ENCODE measurements around the gene NFIB.

Gene NFIB

DNA sequence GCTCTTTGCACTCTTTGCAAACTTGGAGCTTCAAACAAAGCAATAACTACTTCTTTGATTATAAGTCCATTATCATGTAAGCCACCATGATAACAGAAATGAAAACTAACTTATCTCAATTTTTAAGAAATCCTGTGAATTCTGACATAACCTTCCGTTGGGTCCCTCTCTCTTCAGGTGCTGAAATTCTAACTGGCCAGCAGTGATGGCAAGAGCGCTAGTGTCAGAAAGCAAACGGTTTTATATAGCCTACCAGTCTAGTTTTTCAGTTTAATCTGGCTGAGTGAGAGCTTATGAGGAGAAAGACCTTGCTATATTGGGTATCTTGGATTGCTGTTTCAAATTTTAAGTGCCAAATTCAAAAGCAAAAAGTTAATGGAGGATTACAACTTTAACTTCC lies 13.4 kb downstream of the NFIB start:
- Histone ChIP-seq H3K27me3 (ENCODE audit: insufficient read depth, low read length) (no peaks in the 10 kb centered on the region), H3K27ac (ENCODE audit: low read length) (no peak overlapping the region), H3K9me3 (ENCODE audit: insufficient read depth, low read depth, low read length) (no peaks in the 10 kb centered on the region), H3K4me1 (ENCODE audit: insufficient read depth, low read length) (no peaks in the 10 kb centered on the region), H3K36me3 (ENCODE audit: insufficient read depth, low read depth, low read length) (peaks cover 10% of the 10 kb centered on the region; the same call in 1 of the 2 replicates), H3K9ac (ENCODE audit: low read depth, low read length) (no peak overlapping the region), H3K4me3 (ENCODE audit: low read length) (no peak overlapping the region)

DNA sequence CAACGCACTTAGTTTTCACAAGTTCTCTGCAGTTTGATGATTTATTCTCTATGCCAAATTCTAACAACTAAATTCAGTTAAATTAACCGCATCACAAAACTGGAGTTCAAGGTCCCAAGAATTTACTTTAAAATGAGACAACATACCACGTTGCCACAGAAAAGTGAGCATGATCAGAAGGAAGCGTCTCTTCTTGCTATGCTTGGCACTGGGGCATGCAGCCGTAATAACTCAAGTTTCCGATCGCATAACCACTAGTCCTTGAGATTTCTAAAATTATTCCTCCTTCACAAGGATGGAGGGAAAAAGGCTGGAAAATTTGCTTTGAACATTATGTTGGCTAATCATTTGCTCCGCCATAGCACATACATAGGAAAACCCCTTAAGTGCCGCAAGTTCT lies 13.9 kb downstream of the NFIB start:
- H3K9ac ChIP-seq (ENCODE audit: low read depth, low read length) = no peak overlapping the region
- H3K27ac ChIP-seq (ENCODE audit: low read length) = no peak overlapping the region
- 0 out of 2 replicates have a peak, but pooled peaks cover 5% of the 10 kb centered on the region for H3K36me3 ChIP-seq (ENCODE audit: insufficient read depth, low read depth, low read length)
- no peaks in the 10 kb centered on the region for H3K9me3 ChIP-seq (ENCODE audit: insufficient read depth, low read depth, low read length)
- H3K4me3 ChIP-seq (ENCODE audit: low read length) = no peak overlapping the region
- no peaks in the 10 kb centered on the region for H3K27me3 ChIP-seq (ENCODE audit: insufficient read depth, low read length)
- no peaks in the 10 kb centered on the region for H3K4me1 ChIP-seq (ENCODE audit: insufficient read depth, low read length)

DNA sequence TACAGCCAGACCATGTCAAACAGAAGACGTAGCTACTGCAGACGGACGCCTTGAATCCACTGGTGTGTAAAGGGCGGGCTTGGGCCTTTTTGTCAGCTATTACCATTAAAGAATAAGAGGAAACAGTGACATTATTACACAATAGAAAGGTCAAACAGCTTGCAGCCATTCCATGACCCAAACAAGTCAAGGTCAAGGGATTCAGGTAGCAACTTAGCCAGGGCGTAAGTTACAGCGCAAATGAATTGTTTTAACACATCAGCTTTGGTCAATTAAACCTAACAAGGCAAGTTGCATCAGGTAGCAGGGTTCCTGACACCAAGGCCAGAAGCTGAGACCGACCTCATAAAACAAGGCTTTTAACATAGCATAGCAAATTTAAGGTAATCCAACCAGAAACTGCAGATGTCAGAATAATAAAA lies 15.3 kb downstream of the NFIB start:
- Histone ChIP-seq H3K9ac (ENCODE audit: low read depth, low read length) (no peak overlapping the region), H3K27me3 (ENCODE audit: insufficient read depth, low read length) (no peaks in the 10 kb centered on the region), H3K4me1 (ENCODE audit: insufficient read depth, low read length) (no peaks in the 10 kb centered on the region), H3K36me3 (ENCODE audit: insufficient read depth, low read depth, low read length) (no peaks in the 10 kb centered on the region), H3K9me3 (ENCODE audit: insufficient read depth, low read depth, low read length) (no peaks in the 10 kb centered on the region), H3K27ac (ENCODE audit: low read length) (no peak overlapping the region), H3K4me3 (ENCODE audit: low read length) (no peak overlapping the region)

DNA sequence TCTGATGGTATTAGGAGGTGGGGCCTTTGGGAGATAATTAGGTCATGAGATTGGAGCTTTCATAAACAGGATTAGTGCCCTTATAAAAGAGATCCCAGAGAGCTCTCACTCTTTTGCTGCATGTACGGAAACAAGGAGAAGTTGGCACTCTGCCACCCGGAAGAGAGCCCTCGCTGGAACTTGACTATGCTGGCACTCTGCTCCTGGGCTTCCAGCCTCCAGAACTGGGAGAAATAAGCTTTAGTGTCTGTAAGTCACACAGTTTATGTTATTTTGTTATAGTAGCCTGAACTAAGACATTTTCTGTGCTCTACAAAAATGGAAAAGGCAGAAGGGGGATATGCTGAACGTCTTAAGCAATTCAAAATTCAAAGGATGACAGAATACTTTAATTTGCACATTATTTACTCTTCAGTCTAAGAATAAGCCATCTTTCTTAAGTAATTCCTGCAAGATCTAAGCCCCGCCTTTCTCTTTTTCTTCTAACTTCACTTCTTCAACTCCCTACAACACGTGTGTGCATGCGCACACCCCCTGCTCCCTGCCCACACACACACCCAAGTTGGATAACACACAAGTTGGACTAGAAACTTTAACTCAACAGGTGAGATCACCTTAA lies 17.3 kb downstream of the NFIB start:
- Histone ChIP-seq H3K36me3 (ENCODE audit: insufficient read depth, low read depth, low read length) (no peaks in the 10 kb centered on the region), H3K9ac (ENCODE audit: low read depth, low read length) (no peak overlapping the region), H3K9me3 (ENCODE audit: insufficient read depth, low read depth, low read length) (no peaks in the 10 kb centered on the region), H3K27ac (ENCODE audit: low read length) (no peak overlapping the region), H3K4me3 (ENCODE audit: low read length) (no peak overlapping the region), H3K4me1 (ENCODE audit: insufficient read depth, low read length) (no peaks in the 10 kb centered on the region), H3K27me3 (ENCODE audit: insufficient read depth, low read length) (no peaks in the 10 kb centered on the region)

DNA sequence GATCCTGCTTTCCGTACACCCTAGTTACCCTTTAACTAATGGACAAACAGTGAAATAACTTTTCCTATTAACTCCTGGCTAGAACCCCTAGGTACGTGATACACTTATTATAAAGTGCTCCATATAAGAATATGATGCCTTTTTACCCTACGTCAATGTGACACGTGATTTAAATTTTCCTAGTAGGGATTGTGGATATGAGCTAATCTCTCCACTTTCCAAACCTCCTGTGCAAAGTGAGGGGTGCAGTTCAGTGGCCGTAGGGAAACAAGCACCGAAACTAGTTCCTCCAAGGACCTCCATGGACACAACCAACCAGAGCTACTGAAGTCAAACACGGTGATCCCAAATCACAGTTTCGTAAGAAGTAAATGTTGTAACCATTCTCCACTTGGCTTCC lies 19.3 kb downstream of the NFIB start:
- no peaks in the 10 kb centered on the region for H3K36me3 ChIP-seq (ENCODE audit: insufficient read depth, low read depth, low read length)
- no peaks in the 10 kb centered on the region for H3K27me3 ChIP-seq (ENCODE audit: insufficient read depth, low read length)
- no peak overlapping the region for H3K9ac ChIP-seq (ENCODE audit: low read depth, low read length)
- H3K4me3 ChIP-seq (ENCODE audit: low read length) = no peak overlapping the region
- H3K4me1 ChIP-seq (ENCODE audit: insufficient read depth, low read length) = no peaks in the 10 kb centered on the region
- H3K9me3 ChIP-seq (ENCODE audit: insufficient read depth, low read depth, low read length) = no peaks in the 10 kb centered on the region
- no peak overlapping the region for H3K27ac ChIP-seq (ENCODE audit: low read length)

DNA sequence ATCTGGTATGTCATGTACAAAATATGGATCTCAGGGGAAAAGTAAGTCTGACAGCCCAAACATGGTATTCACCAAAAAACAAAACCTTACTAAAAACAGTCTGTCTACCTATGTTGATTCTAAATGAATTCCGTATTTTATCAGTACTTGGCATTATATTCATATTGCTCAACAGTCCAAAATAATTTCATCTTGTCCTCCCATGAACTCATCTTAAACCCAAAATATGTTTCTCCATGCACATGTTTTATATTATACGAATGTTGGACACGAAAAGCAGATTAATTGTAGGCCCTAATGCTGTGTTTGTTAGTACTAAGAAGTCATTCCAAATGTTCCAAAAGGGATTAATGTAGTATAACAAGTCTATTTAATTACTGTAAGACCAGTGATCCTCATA lies 20.1 kb downstream of the NFIB start:
- H3K4me3 ChIP-seq (ENCODE audit: low read length) = no peak overlapping the region
- H3K27ac ChIP-seq (ENCODE audit: low read length) = no peak overlapping the region
- no peaks in the 10 kb centered on the region for H3K4me1 ChIP-seq (ENCODE audit: insufficient read depth, low read length)
- H3K36me3 ChIP-seq (ENCODE audit: insufficient read depth, low read depth, low read length) = no peaks in the 10 kb centered on the region
- H3K27me3 ChIP-seq (ENCODE audit: insufficient read depth, low read length) = no peaks in the 10 kb centered on the region
- no peaks in the 10 kb centered on the region for H3K9me3 ChIP-seq (ENCODE audit: insufficient read depth, low read depth, low read length)
- no peak overlapping the region for H3K9ac ChIP-seq (ENCODE audit: low read depth, low read length)

DNA sequence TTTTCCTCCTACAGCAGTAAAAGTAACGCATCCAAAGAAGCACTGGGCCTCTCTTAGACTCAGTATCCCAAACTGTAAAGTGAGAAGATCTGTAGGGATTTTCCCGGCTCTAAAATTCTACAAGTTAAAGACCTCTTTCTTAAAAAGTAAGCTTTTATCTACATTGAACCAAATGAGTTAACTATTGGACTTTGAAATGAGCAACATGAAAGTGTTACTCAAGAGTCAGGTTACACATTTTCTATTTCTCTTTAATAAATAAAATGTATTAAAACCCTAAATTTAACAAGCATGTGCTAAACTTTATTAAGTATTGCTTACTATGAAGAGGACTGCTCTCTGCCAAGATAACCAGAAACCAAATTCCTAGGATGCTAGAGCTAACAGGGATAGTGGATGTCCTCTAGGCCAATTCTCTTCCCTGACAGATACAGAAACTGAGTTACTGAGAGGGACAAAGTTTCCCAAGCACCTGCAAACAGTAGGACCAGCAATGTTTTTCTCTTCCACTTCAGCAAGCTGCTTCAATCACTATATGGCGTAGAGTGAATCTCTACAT lies 21.7 kb downstream of the NFIB start:
- H3K9me3 ChIP-seq (ENCODE audit: insufficient read depth, low read depth, low read length) = no peaks in the 10 kb centered on the region
- no peaks in the 10 kb centered on the region for H3K27me3 ChIP-seq (ENCODE audit: insufficient read depth, low read length)
- H3K36me3 ChIP-seq (ENCODE audit: insufficient read depth, low read depth, low read length) = no peaks in the 10 kb centered on the region
- no peak overlapping the region for H3K4me3 ChIP-seq (ENCODE audit: low read length)
- H3K4me1 ChIP-seq (ENCODE audit: insufficient read depth, low read length) = no peaks in the 10 kb centered on the region
- no peak overlapping the region for H3K27ac ChIP-seq (ENCODE audit: low read length)
- H3K9ac ChIP-seq (ENCODE audit: low read depth, low read length) = no peak overlapping the region

DNA sequence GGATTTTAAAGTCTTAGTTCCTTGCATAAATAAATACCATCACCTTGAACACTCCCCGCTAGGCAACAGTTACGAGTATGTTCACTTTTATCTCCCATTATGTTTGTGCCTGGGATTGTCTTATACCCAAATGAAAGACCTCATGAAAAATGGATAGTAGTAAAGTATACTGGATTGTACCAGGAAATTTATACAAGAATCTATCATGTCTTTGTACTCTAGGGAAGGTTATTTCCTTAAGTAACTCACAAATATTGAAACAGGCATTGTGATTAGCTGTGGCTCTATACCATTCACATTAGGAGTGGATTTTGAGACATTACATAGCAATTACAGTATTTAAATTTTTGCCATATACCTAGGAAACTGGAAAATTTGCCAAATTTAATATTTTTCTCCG lies 24.0 kb downstream of the NFIB start:
- no peaks in the 10 kb centered on the region for H3K9me3 ChIP-seq (ENCODE audit: insufficient read depth, low read depth, low read length)
- H3K36me3 ChIP-seq (ENCODE audit: insufficient read depth, low read depth, low read length) = no peaks in the 10 kb centered on the region
- H3K4me1 ChIP-seq (ENCODE audit: insufficient read depth, low read length) = no peaks in the 10 kb centered on the region
- no peaks in the 10 kb centered on the region for H3K27me3 ChIP-seq (ENCODE audit: insufficient read depth, low read length)
- H3K4me3 ChIP-seq (ENCODE audit: low read length) = no peak overlapping the region
- H3K27ac ChIP-seq (ENCODE audit: low read length) = no peak overlapping the region
- no peak overlapping the region for H3K9ac ChIP-seq (ENCODE audit: low read depth, low read length)

DNA sequence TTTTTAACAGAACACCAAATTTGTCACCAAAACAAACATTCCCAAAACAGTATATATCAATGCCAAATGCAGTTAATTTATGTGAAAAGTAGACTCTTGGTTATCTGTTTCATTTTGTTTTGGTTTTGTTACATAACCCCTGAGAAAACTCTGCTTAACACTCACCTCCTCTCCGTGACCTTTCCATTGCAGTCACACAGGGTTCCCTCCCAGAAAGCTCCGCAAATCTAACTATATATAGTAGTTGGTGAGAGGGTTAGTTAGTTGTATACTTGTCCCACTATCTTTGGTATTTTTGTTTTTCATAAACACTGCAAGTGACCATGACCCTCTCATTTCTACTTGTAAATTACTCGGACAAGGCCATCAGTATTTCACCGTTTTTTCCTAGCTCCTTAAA lies 25.5 kb downstream of the NFIB start:
- no peaks in the 10 kb centered on the region; the same call in 1 of the 2 replicates for H3K4me1 ChIP-seq (ENCODE audit: insufficient read depth, low read length)

DNA sequence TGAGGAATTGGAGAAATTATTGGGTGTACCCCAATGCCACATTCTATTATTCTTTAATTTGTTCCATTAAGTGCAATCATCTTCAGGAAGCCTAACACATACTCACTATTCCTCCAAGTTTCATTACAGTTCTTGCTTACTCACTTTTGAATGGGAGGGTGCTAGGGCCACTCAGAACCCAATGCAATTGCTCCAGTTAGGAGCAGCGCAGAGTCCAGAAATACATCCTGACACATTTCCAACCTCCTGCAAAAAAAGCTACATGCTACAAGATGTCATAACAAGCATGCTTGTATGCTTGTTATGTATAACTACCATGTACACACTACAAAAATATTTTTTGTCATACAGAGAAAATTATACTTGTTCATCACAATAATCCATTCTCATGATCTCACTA lies 27.8 kb downstream of the NFIB start:
- H3K27ac ChIP-seq (ENCODE audit: low read length) = no peak overlapping the region
- no peaks in the 10 kb centered on the region for H3K9me3 ChIP-seq (ENCODE audit: insufficient read depth, low read depth, low read length)
- no peak overlapping the region for H3K9ac ChIP-seq (ENCODE audit: low read depth, low read length)

More for the DNA sequence above, 25.5 kb downstream of the NFIB start:
- no peak overlapping the region for H3K27ac ChIP-seq (ENCODE audit: low read length)
- no peaks in the 10 kb centered on the region for H3K9me3 ChIP-seq (ENCODE audit: insufficient read depth, low read depth, low read length)
- no peaks in the 10 kb centered on the region for H3K27me3 ChIP-seq (ENCODE audit: insufficient read depth, low read length)
- no peak overlapping the region for H3K9ac ChIP-seq (ENCODE audit: low read depth, low read length)
- H3K36me3 ChIP-seq (ENCODE audit: insufficient read depth, low read depth, low read length) = no peaks in the 10 kb centered on the region
- H3K4me3 ChIP-seq (ENCODE audit: low read length) = no peak overlapping the region

DNA sequence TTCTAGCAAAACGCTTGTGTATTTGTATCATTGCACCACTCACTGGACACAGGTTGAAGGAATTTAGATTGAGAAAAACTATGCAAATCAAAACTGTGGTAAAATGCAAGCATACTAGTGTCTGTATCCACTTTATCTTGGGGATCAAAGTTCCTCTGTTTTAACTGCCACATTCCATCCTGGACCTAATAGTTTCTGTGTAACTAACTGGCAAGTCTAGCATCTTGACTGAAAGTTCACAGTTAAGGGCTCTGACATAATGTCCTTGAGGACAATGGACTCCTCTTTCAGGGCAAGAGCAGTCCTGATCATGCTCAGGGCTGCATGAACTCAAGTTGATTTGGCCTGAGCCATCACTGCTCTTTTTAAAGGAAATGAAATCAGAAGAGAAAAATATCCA lies 30.7 kb downstream of the NFIB start:
- H3K27me3 ChIP-seq (ENCODE audit: insufficient read depth, low read length) = no peaks in the 10 kb centered on the region
- no peaks in the 10 kb centered on the region; the same call in 1 of the 2 replicates for H3K4me1 ChIP-seq (ENCODE audit: insufficient read depth, low read length)
- no peak overlapping the region for H3K9ac ChIP-seq (ENCODE audit: low read depth, low read length)
- H3K36me3 ChIP-seq (ENCODE audit: insufficient read depth, low read depth, low read length) = no peaks in the 10 kb centered on the region
- no peak overlapping the region for H3K4me3 ChIP-seq (ENCODE audit: low read length)
- H3K9me3 ChIP-seq (ENCODE audit: insufficient read depth, low read depth, low read length) = no peaks in the 10 kb centered on the region
- no peak overlapping the region for H3K27ac ChIP-seq (ENCODE audit: low read length)

More for the DNA sequence above, 27.8 kb downstream of the NFIB start:
- no peak overlapping the region for H3K4me3 ChIP-seq (ENCODE audit: low read length)
- H3K27me3 ChIP-seq (ENCODE audit: insufficient read depth, low read length) = no peaks in the 10 kb centered on the region
- H3K4me1 ChIP-seq (ENCODE audit: insufficient read depth, low read length) = no peaks in the 10 kb centered on the region; the same call in 1 of the 2 replicates
- no peaks in the 10 kb centered on the region for H3K36me3 ChIP-seq (ENCODE audit: insufficient read depth, low read depth, low read length)

DNA sequence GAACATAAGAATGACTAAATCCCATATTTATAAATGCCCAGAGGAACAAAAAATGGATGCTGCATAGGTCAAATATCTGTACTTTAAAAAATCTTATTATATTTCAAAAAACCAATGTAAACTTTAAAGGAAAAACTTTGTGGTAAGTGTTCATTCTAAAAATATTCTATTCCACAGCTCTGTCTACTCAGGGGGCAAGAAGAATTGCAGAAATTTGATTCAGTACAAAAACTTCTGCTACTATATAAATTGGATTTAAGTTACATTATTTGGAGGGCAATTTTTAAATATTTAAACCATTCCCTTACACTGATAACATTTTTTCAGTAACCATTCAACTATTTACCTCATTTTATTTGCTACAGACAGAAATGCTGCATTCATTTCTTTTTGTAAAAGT lies 32.1 kb downstream of the NFIB start:
- H3K9ac ChIP-seq (ENCODE audit: low read depth, low read length) = no peak overlapping the region
- peaks cover 5% of the 10 kb centered on the region for H3K4me1 ChIP-seq (ENCODE audit: insufficient read depth, low read length)
- H3K27me3 ChIP-seq (ENCODE audit: insufficient read depth, low read length) = no peaks in the 10 kb centered on the region
- no peaks in the 10 kb centered on the region for H3K9me3 ChIP-seq (ENCODE audit: insufficient read depth, low read depth, low read length)
- H3K27ac ChIP-seq (ENCODE audit: low read length) = no peak overlapping the region
- H3K36me3 ChIP-seq (ENCODE audit: insufficient read depth, low read depth, low read length) = no peaks in the 10 kb centered on the region
- H3K4me3 ChIP-seq (ENCODE audit: low read length) = no peak overlapping the region
